ENCODE results near the gene MYO19. TPM values are rescaled to one million over a fixed set of nuclear protein-coding genes. Genes with fewer than 3 reads are reported as not detected.

The MYO19 gene
- total and polyA plus RNA-seq, 9 of the 15 experiments (the other 6 are each of a cell fraction or from before 2014, with no cell fraction given), result 21.6 to 176 (median 129) TPM

- TF ChIP-seq, protein P1, sequence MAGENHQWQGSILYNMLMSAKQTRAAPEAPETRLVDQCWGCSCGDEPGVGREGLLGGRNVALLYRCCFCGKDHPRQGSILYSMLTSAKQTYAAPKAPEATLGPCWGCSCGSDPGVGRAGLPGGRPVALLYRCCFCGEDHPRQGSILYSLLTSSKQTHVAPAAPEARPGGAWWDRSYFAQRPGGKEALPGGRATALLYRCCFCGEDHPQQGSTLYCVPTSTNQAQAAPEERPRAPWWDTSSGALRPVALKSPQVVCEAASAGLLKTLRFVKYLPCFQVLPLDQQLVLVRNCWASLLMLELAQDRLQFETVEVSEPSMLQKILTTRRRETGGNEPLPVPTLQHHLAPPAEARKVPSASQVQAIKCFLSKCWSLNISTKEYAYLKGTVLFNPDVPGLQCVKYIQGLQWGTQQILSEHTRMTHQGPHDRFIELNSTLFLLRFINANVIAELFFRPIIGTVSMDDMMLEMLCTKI (IDR thresholded peaks at IDR 0.05; ENCODE audit: partially characterized antibody), result no peak
- no peak for TF ChIP-seq RUNX1 (IDR thresholded peaks at IDR 0.05; ENCODE audit: low read depth)
- no peak for TF ChIP-seq SETDB1 (IDR thresholded peaks at IDR 0.05; ENCODE audit: low read length)
- TF ChIP-seq ZNF140 (CRISPR knock-in tag; IDR thresholded peaks at IDR 0.05), result no peak
- no peak for TF ChIP-seq ERF (CRISPR knock-in tag; IDR thresholded peaks at IDR 0.05)
- TF ChIP-seq HOXB6 (CRISPR knock-in tag; IDR thresholded peaks at IDR 0.05; ENCODE audit: borderline replicate concordance), result no peak
- TF ChIP-seq, protein P2, sequence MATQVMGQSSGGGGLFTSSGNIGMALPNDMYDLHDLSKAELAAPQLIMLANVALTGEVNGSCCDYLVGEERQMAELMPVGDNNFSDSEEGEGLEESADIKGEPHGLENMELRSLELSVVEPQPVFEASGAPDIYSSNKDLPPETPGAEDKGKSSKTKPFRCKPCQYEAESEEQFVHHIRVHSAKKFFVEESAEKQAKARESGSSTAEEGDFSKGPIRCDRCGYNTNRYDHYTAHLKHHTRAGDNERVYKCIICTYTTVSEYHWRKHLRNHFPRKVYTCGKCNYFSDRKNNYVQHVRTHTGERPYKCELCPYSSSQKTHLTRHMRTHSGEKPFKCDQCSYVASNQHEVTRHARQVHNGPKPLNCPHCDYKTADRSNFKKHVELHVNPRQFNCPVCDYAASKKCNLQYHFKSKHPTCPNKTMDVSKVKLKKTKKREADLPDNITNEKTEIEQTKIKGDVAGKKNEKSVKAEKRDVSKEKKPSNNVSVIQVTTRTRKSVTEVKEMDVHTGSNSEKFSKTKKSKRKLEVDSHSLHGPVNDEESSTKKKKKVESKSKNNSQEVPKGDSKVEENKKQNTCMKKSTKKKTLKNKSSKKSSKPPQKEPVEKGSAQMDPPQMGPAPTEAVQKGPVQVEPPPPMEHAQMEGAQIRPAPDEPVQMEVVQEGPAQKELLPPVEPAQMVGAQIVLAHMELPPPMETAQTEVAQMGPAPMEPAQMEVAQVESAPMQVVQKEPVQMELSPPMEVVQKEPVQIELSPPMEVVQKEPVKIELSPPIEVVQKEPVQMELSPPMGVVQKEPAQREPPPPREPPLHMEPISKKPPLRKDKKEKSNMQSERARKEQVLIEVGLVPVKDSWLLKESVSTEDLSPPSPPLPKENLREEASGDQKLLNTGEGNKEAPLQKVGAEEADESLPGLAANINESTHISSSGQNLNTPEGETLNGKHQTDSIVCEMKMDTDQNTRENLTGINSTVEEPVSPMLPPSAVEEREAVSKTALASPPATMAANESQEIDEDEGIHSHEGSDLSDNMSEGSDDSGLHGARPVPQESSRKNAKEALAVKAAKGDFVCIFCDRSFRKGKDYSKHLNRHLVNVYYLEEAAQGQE (IDR thresholded peaks at IDR 0.05; ENCODE audit: borderline replicate concordance), result peak; percentile 100
- TF ChIP-seq, protein P2 (CRISPR knock-in tag; IDR thresholded peaks at IDR 0.05; ENCODE audit: low read depth), result peak; percentile 99
- TF ChIP-seq ZNF395 (CRISPR knock-in tag; IDR thresholded peaks at IDR 0.05), result peak; percentile 89
- no peak for TF ChIP-seq ZNF518B (CRISPR knock-in tag; IDR thresholded peaks at IDR 0.05)
- TF ChIP-seq SIRT6 (IDR thresholded peaks at IDR 0.05; ENCODE audit: low read depth, low read length), result no peak
Measured at GRCh38 chr17:36463916-36464764, 70.5 kb downstream of the MYO19 start (continued).

Data from K562 (cell line).